ENCODE results near the gene DYNC1LI1.

Gene DYNC1LI1

DNA sequence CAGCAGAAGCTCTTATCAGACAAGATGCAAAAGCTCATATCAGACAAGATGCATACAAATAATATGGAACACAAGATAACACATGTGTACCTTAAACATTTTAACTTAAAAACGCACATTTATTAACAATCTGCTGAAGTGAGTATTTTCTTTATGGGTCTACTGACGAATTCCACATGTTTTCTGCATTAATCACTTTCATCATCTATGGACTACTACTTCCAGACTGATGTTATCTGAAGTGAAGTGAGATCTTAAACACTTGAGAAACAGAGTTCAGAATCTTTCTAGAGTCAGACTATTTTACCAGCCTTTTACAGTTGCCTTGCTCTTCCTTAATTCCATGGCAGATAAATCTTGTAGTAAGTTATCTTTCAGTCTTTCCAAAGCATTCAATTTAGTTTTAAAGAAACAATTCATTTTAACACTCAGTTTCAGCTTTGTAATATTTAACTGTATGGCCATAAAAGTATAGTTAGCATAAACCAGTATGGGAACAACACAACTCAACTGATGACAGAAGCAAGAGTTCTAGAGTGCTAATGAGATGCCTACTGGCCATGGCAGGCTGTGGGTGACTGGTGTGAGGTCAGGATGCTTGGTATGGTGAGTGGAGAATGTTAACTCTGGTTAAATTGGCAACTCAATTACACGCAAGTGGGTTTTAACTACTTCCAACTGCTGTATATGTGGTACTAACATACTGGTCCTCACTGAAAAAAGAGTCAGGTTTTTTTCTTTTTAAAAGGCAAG is 77.8 kb downstream of the DYNC1LI1 start:
- no peak for DNase-seq (ENCODE audit: low read depth, low spot score)

DNA sequence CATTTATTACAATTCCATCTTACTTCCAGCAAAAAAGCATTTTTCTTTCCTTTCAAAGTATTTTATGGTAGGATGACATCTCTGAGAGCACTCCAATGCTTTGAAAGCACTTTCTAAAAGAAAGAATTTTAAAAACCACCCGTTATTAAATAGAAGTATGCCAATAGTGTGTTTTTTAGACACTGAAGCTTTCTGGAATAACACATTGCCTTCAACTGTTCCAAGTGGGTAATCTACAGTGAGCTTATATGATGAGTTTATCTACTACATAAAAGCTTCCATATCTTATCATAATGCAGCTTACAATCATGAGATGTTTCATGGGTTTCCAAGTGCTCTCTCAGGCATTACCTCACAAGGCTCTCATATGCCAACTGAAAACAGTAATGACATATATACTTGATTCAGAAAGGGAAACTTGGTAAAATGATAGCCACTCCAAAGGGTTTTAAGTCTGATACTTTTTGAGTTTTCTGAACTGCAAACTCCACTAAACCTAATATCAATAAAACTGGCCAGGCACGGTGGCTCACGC is 82.1 kb downstream of the DYNC1LI1 start:
- DNase-seq (ENCODE audit: low read depth, low spot score) = no peak

DNA sequence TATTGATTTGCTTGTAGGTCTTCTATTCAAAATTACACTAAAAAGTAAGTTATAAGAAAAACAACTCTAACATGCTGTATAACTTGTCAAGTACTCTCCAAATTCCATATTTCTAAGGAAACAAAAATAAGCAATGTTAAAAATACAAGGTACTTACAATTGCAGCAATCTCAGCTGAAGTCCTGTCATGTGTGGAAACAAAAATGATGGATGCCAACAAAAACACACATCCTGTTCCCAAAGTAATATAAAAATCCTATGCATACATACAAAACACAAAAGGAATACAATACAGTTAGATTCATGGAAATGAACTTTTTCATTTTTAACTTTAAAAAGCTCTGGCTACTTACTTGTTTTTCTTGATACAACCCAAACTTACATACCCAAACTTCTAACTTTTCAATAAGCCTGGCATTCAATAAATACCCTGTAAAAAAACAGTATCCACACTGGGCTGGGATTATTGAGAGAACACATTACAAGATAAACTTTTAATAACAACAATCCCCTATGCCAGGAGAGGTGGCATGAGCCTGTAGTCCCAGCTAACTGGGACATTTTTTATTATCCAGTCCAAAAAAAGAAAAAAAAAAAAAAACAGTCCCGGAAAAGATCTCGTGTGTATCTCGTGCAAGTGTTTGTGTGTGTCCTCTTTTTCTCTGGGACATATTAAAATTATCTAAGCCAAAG is 82.7 kb downstream of the DYNC1LI1 start:
- no peak for DNase-seq (ENCODE audit: low read depth, low spot score)

DNA sequence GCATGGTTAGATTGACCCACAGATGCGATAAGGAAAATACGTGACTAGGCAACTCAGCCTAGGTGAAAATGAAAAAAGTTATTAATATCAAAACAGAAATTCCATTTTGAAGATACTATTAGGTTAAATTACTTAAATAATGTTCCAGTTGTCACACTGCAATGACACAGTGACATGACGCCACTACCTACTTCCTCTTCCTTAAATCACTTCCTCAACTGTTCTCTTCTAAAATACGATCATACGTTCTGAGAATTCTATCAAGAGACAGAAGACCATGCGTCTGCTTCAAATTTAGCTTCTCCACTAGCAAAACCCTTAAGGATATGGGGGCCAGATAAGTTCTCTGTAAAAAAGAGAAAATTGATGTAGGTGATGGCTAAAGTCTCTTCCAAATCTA is 86.2 kb downstream of the DYNC1LI1 start:
- DNase-seq (ENCODE audit: low read depth, low spot score) = no peak

DNA sequence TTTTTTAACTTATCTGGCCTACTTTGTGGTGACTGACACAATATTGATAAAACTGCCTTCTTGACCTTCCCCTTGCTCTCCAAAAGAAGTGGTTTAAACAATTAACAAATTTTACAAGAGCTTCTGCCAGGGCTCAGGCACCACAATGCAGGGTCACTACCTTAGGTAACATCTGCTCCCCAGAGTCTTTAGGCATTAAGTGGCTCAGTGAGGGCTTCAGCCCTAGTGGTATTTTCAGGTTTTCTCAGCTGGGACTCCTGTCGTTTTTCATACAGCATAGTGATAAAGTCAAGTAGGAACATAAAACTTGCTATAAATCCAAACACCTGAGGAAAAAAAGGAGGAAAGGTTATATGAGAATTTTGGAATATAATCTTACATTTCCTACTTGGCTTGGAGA is 86.9 kb downstream of the DYNC1LI1 start:
- DNase-seq (ENCODE audit: low read depth, low spot score) = no peak

DNA sequence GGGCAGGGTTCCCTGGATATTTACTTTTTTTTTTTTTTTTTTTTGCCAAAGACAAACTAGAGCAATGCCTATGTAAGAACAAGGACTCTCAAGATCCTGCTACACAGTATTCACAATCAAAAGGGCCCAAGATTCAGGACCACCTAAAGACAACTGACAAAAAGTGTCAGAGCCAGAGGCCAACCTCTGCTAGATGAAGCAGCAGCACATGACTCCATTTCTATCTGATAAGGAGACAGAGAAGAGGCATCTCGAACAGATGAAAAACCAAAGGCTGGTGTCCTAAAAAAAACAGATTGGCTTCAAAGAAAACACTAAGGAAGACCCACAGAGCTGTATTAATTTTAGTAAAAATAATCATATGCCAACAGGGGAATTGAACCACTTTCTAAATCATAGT is 88.0 kb downstream of the DYNC1LI1 start:
- DNase-seq (ENCODE audit: low read depth, low spot score) = no peak

DNA sequence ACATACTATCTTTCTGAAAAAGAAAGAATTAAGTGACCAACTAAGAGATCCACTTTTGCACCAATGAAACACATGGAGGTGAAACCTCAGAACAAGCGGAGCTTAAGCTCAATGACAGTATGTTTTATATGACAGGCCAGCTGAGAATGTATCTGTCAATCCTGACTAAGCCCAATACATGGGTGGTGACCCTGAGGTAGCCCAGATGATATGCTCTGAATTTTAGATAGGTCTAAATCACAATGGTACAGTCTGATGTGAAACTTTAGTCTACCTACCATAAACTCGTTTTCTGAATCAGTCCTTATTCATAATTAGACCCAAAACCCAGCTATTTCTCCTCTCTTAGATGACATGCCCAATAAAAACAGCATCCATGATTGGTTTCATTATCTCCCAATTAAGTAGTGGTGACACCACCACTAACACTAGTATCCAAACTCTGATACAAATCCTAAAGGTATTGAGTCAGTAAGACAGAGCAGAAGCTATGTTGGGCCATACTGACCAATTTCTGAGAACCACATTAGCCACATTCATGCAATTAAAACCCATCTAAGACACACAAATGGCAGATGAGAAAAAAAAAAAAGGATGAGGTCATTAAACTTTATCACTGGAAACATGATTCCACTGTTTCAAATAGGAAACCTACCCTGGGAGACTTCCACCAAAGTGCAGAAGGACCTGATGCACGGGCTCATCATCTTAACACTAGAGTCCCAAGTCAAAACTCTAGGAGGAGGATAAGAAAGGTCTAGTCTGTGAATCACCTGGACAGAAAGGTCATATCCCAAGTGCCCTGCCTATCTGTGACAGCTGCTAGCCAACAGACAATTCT is 88.6 kb downstream of the DYNC1LI1 start:
- DNase-seq (ENCODE audit: low read depth, low spot score) = no peak

DNA sequence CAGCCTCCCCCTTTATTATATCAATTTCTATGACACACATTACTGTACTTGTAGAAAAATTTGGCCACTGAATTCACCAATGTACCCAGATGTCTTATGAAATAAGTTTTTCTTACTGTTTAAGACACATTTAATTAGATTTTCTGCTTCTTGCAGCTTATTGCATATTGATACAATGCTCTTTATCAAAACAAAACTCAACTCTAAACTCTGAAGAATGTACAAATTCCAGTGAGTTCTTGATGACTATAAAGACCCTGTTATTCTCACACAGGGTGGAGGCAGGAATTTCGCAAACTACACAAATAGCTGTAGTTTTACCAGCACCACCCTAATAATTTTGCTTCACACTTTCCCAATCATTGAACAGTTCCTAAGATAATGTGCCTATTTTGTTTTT is 90.1 kb downstream of the DYNC1LI1 start:
- no peak for DNase-seq (ENCODE audit: low read depth, low spot score)

All from ELF-1 (cell line).